Measurements from ENCODE around the gene SLC19A1.

Gene SLC19A1

GRCh38 chr21:45473496-45474322, 68.5 kb downstream of the SLC19A1 start:
- DNase-seq (ENCODE audit: low read depth, low spot score), result no peak
- H3K27ac ChIP-seq, result no peak overlapping the region

GRCh38 chr21:45472445-45473365, 69.5 kb downstream of the SLC19A1 start:
- no peak for DNase-seq (ENCODE audit: low read depth, low spot score)
- no peak overlapping the region for H3K27ac ChIP-seq

- peak overlapping the region; percentile 58 for H3K27ac ChIP-seq
- no peak for DNase-seq (ENCODE audit: low read depth, low spot score)
Observed at GRCh38 chr21:45471525-45472221, 70.6 kb downstream of the SLC19A1 start.

- H3K27ac ChIP-seq, result peak overlapping the region; percentile 58
Observed at GRCh38 chr21:45470773-45471524, 71.3 kb downstream of the SLC19A1 start.

GRCh38 chr21:45470087-45470515, 72.1 kb downstream of the SLC19A1 start:
- H3K27ac ChIP-seq, result no peak overlapping the region
- DNase-seq (ENCODE audit: low read depth, low spot score), result no peak

More at GRCh38 chr21:45470773-45471524, 71.3 kb downstream of the SLC19A1 start:
- DNase-seq (ENCODE audit: low read depth, low spot score), result peak; percentile 69

- no peak overlapping the region for H3K27ac ChIP-seq
- DNase-seq (ENCODE audit: low read depth, low spot score), result no peak
Observed at GRCh38 chr21:45469273-45470086, 72.8 kb downstream of the SLC19A1 start.

GRCh38 chr21:45468971-45469272, 73.3 kb downstream of the SLC19A1 start:
- no peak for DNase-seq (ENCODE audit: low read depth, low spot score)
- no peak overlapping the region for H3K27ac ChIP-seq

GRCh38 chr21:45468051-45468970, 73.9 kb downstream of the SLC19A1 start:
- no peak for DNase-seq (ENCODE audit: low read depth, low spot score)
- no peak overlapping the region for H3K27ac ChIP-seq

- H3K27ac ChIP-seq, result no peak overlapping the region
- no peak for DNase-seq (ENCODE audit: low read depth, low spot score)
Observed at GRCh38 chr21:45467221-45467779, 74.9 kb downstream of the SLC19A1 start.

- H3K27ac ChIP-seq, result no peak overlapping the region
- DNase-seq (ENCODE audit: low read depth, low spot score), result no peak
Observed at GRCh38 chr21:45466330-45467220, 75.7 kb downstream of the SLC19A1 start.

- no peak overlapping the region for H3K27ac ChIP-seq
Observed at GRCh38 chr21:45465611-45466329, 76.5 kb downstream of the SLC19A1 start.

GRCh38 chr21:45465105-45465504, 77.1 kb downstream of the SLC19A1 start:
- no peak overlapping the region for H3K27ac ChIP-seq
- no peak for DNase-seq (ENCODE audit: low read depth, low spot score)

More at GRCh38 chr21:45465611-45466329, 76.5 kb downstream of the SLC19A1 start:
- DNase-seq (ENCODE audit: low read depth, low spot score), result no peak

- H3K27ac ChIP-seq, result no peak overlapping the region
- DNase-seq (ENCODE audit: low read depth, low spot score), result no peak
Observed at GRCh38 chr21:45464309-45464708, 77.9 kb downstream of the SLC19A1 start.

- no peak for DNase-seq (ENCODE audit: low read depth, low spot score)
- no peak overlapping the region for H3K27ac ChIP-seq
Observed at GRCh38 chr21:45463871-45464270, 78.4 kb downstream of the SLC19A1 start.

- no peak for DNase-seq (ENCODE audit: low read depth, low spot score)
- no peak overlapping the region for H3K27ac ChIP-seq
Observed at GRCh38 chr21:45461806-45462341, 80.4 kb downstream of the SLC19A1 start.

- no peak overlapping the region for H3K27ac ChIP-seq
- DNase-seq (ENCODE audit: low read depth, low spot score), result no peak
Observed at GRCh38 chr21:45461369-45461750, 80.9 kb downstream of the SLC19A1 start.

All from epithelial cell of prostate (primary cell).